C4-2B (cell line): ENCODE results near the gene L1CAM.

Experiments
- H3K27ac ChIP-seq: fragments of 450-650 bp; 2 replicates; pipeline ENCODE4 v1.5.1; 2017
- ZFX ChIP-seq: fragments of 450-650 bp; IDR thresholded peaks from 2 replicates; pipeline ENCODE4 v1.6.1; 2017
- TF ChIP-seq, protein P1 (sequence below): fragments of 450-650 bp; conservative IDR thresholded peaks from 2 replicates; pipeline ENCODE4 v1.5.1; 2017; ENCODE audit warnings: mild to moderate bottlenecking

L1CAM gene

DNA sequence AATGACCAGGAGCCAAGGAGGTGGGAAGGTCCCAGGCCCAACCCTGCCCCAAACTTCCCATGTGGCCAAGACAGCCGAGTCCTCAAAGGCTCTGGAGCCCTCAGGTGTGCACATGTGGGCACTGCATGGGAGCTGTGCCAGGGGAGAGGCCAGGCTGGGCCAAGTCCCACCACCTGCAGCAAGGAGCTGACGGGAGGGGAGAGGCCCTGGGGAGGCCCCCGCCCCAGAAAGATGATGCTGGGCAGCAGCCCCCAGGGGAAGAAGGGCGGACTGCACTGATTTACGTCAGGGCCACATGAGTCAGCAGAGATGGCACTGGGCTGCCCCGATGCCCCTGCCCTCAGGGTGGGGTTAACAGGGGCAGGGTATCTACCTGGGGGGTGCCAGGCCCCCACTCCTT is 1.4 kb downstream of the L1CAM start:
- no peak overlapping the region for H3K27ac ChIP-seq
- TF ChIP-seq, protein P1, sequence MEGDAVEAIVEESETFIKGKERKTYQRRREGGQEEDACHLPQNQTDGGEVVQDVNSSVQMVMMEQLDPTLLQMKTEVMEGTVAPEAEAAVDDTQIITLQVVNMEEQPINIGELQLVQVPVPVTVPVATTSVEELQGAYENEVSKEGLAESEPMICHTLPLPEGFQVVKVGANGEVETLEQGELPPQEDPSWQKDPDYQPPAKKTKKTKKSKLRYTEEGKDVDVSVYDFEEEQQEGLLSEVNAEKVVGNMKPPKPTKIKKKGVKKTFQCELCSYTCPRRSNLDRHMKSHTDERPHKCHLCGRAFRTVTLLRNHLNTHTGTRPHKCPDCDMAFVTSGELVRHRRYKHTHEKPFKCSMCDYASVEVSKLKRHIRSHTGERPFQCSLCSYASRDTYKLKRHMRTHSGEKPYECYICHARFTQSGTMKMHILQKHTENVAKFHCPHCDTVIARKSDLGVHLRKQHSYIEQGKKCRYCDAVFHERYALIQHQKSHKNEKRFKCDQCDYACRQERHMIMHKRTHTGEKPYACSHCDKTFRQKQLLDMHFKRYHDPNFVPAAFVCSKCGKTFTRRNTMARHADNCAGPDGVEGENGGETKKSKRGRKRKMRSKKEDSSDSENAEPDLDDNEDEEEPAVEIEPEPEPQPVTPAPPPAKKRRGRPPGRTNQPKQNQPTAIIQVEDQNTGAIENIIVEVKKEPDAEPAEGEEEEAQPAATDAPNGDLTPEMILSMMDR = no peak
- no peak for TF ChIP-seq ZFX

GRCh38 chrX:153884136-153884535 is 1.8 kb downstream of the L1CAM start:
- TF ChIP-seq ZFX = no peak
- TF ChIP-seq, protein P1 = no peak
- no peak overlapping the region for H3K27ac ChIP-seq

DNA sequence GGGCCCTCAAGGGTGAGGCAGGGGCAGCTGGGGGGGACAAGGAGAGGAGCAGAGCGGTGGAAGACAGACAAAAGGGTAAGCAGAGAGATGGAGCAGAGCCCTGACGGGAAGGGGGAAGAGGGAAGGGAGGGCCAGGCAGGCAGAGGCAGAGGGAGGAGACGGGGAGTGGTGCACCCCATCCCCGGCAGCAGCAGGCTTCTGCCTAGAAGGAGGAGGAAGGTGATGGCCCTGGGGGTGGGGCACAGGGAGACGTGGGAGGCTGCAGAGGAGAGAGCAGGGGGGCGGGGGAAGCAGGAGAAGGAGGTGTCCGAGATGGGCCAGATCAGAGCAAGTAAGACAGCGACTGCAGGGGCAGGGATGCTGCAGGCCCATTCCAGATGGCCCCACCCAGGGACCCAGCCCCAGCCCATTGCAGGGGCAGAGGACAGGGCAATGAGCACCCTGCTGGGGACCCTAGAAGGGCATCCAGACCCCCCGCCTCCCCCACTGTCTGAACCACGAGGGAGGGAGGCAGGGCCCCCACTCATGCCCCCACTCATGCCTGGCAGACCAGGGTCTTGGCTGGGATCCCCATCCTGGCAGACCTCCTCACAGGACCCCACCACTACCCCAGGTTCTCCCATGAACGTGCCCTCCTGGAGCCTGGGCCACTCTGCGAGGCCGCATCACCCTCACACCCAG is 2.7 kb downstream of the L1CAM start:
- TF ChIP-seq ZFX = no peak
- no peak overlapping the region for H3K27ac ChIP-seq

DNA sequence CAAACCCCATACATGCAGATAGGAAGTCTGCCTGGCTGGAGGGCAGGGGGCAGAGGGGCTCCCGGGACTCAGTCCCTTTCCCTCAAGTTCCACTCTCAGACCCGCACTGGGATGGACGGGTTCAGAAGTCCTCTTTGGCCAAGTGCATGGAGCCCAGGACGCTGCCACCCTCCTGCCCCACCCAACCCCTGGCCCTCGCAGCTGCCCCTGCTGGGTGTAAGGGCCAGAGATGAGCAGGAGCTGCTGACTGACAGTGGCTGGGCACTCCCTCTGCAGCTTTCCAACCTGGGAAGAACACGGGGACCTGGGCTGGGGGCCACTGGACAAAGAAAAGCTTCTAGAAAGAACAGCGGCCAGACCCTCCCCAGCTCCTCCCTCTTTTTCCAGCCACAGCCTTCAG is 3.4 kb downstream of the L1CAM start:
- no peak overlapping the region for H3K27ac ChIP-seq
- TF ChIP-seq, protein P1 = no peak
- no peak for TF ChIP-seq ZFX

GRCh38 chrX:153882086-153882498 is 3.9 kb downstream of the L1CAM start:
- TF ChIP-seq, protein P1 = no peak
- no peak for TF ChIP-seq ZFX
- H3K27ac ChIP-seq = no peak overlapping the region

DNA sequence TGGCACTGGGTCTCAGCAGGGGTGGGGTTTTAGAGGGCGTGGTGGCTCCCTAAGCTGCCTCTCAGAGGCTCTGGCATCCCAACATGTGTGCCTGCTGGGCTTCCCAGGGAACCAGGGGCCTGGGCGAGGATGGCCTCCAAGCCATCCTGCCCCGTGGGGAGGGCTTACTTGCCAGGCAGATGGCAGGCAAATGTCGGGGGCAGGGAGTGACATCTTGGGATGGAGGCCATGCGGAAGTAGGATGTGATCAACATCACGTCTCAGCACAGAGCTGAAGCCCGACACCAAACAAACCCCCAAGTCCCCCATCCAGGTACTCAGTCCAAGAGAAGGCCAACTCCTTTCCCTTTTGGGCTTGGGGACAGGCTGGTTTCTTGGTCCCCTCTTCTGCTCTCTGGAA is 4.7 kb downstream of the L1CAM start:
- no peak for TF ChIP-seq ZFX
- TF ChIP-seq, protein P1 = no peak
- H3K27ac ChIP-seq = no peak overlapping the region

GRCh38 chrX:153880440-153880815 is 5.5 kb downstream of the L1CAM start:
- no peak overlapping the region for H3K27ac ChIP-seq

More at GRCh38 chrX:153880440-153880815, 5.5 kb downstream of the L1CAM start:
- TF ChIP-seq, protein P1 = no peak
- no peak for TF ChIP-seq ZFX
